HepG2 (cell line): ENCODE results near the gene DIABLO. TPM values are rescaled to one million over a fixed set of nuclear protein-coding genes. Genes with fewer than 3 reads are reported as not detected.

Experiments
- ATAC-seq: fragments of 200-7000 bp; cut with Tn5 transposase; 3 replicates; pipeline ENCODE4 v1.9.1; 2020; ENCODE audit warnings: mild to moderate bottlenecking, moderate library complexity
- BruUV-seq: library from RNA; stranded (reverse); fragments of 400-500 nt; replicated peaks from 2 replicates; lab custom pipeline; 2021; lab: Mats Ljungman, UMichigan
- CTCF ChIA-PET: fragments of 300-600 bp; formaldehyde crosslinking; extraction: SDS; loops from one replicate; lab custom pipeline; 2021; ENCODE audit warnings: low total read pairs, inconsistent platforms, low intra/inter-chr PET ratio; lab: Yijun Ruan, JAX
- POLR2A ChIA-PET: fragments of 350-600 bp; sonication (Branson Sonifier 250); formaldehyde crosslinking; loops from one replicate; lab custom pipeline; 2020; ENCODE audit warnings: antibody characterized with exemption, inconsistent platforms; lab: Yijun Ruan, JAX
- DNase-seq: peaks from one replicate; pipeline ENCODE4 v3.0.0-alpha.2; 2015; ENCODE audit warnings: low spot score
- FAIRE-seq: peaks from 3 replicates; lab custom pipeline; 2011; peaks lifted over from hg19 to GRCh38; lab: Jason Lieb, UNC
- H2AFZ ChIP-seq: one replicate; pipeline ENCODE4 v1.6.1; 2011; ENCODE audit warnings: low read length, inconsistent platforms
- H3K27ac ChIP-seq: fragments of 300-600 bp; 3 replicates; pipeline ENCODE4 v1.8.0; 2011; ENCODE audit warnings: mixed run types, mild to moderate bottlenecking, mixed read lengths, low read length, inconsistent platforms; ENCODE audit not compliant: insufficient read depth; ENCODE audit errors: extremely low read length
- H3K27me3 ChIP-seq, 2 experiments: fragments of 200-600 bp in 1 of 2; 2 replicates in 1 of 2; 3 replicates in 1 of 2; pipeline versions ENCODE4 v1.6.0 to v1.8.0; 2011; ENCODE audit warnings: low read length in 2 of 2, mild to moderate bottlenecking in 2 of 2, moderate library complexity in 2 of 2, inconsistent platforms in 1 of 2; ENCODE audit not compliant: insufficient read depth in 2 of 2, control insufficient read depth in 1 of 2
- H3K36me3 ChIP-seq, 2 experiments: fragments of 200-600 bp in 1 of 2; replicated peaks in 1 of 2; 2 replicates in 1 of 2; 3 replicates in 1 of 2; pipeline versions ENCODE4 v1.5.1 to v1.8.0; 2011; ENCODE audit warnings: low read length in 2 of 2, inconsistent platforms in 1 of 2; ENCODE audit not compliant: insufficient read depth in 2 of 2, control insufficient read depth in 1 of 2
- H3K4me1 ChIP-seq: 2 replicates; pipeline ENCODE4 v1.5.1; 2012; ENCODE audit warnings: low read length, inconsistent platforms; ENCODE audit not compliant: insufficient read depth
- H3K4me2 ChIP-seq: 2 replicates; pipeline ENCODE4 v1.6.0; 2011; ENCODE audit warnings: low read depth, low read length, inconsistent platforms
- H3K4me3 ChIP-seq, 3 experiments: fragments of 200-600 bp in 1 of 3; sonication (generic), shearing (Covaris generic) in 1 of 3; replicated peaks in 1 of 3; 2 replicates each; pipeline ENCODE4 v1.5.1; 2011 to 2016; ENCODE audit warnings: low read length in 3 of 3, inconsistent platforms in 2 of 3, low read depth in 2 of 3, mild to moderate bottlenecking in 2 of 3, control low read depth in 1 of 3, mixed read lengths in 1 of 3; ENCODE audit not compliant: insufficient read depth in 1 of 3
- H3K79me2 ChIP-seq: one replicate; pipeline ENCODE4 v1.6.1; 2011; ENCODE audit warnings: low read length, inconsistent platforms; ENCODE audit not compliant: insufficient read depth
- H3K9ac ChIP-seq: 2 replicates; pipeline ENCODE4 v1.6.0; 2011; ENCODE audit warnings: mild to moderate bottlenecking, low read depth, low read length, inconsistent platforms; ENCODE audit not compliant: insufficient read depth
- H3K9me3 ChIP-seq: 2 replicates; pipeline ENCODE4 v1.5.1; 2012; ENCODE audit warnings: mild to moderate bottlenecking, low read length
- H4K20me1 ChIP-seq: 2 replicates; pipeline ENCODE4 v1.6.0; 2011; ENCODE audit warnings: inconsistent platforms, mild to moderate bottlenecking, low read length, moderate library complexity; ENCODE audit not compliant: insufficient read depth
- DMTF1 ChIP-seq: sonication (generic); formaldehyde crosslinking; IDR thresholded peaks from 2 replicates; pipeline ENCODE4 v1.4.0; 2020; ENCODE audit warnings: mild to moderate bottlenecking, missing genetic modification reagents
- POLR2AphosphoS5 ChIP-seq: IDR thresholded peaks from 2 replicates; pipeline ENCODE4 v1.6.1; 2012; ENCODE audit warnings: low read depth, low read length
- RERE ChIP-seq: IDR thresholded peaks from 2 replicates; pipeline ENCODE4 v1.6.1; 2016; ENCODE audit warnings: low read depth, missing genetic modification reagents, missing compliant biosample characterization
- SOX6 ChIP-seq, 2 experiments: fragments of 450-650 bp in 1 of 2; sonication (generic) in 1 of 2; formaldehyde crosslinking in 1 of 2; IDR thresholded peaks; 2 replicates each; pipeline versions ENCODE4 v1.4.0 to v1.6.1; 2017 to 2020; ENCODE audit warnings: antibody characterized with exemption in 1 of 2, mild to moderate bottlenecking in 1 of 2, missing genetic modification reagents in 1 of 2
- SP140L ChIP-seq: sonication (generic); formaldehyde crosslinking; IDR thresholded peaks from 2 replicates; pipeline ENCODE4 v1.4.0; 2020; ENCODE audit warnings: missing genetic modification reagents, borderline replicate concordance
- TBX3 ChIP-seq: fragments of 450-650 bp; IDR thresholded peaks from 2 replicates; pipeline ENCODE4 v1.6.1; 2017; ENCODE audit warnings: antibody characterized with exemption, mild to moderate bottlenecking, inconsistent platforms, borderline replicate concordance
- ZNF563 ChIP-seq: sonication (generic); formaldehyde crosslinking; IDR thresholded peaks from 2 replicates; pipeline ENCODE4 v1.8.0; 2022; ENCODE audit warnings: mild to moderate bottlenecking, moderate library complexity, missing genetic modification reagents
- ZNF572 ChIP-seq: sonication (generic); formaldehyde crosslinking; IDR thresholded peaks from 2 replicates; pipeline ENCODE4 v1.5.1; 2020; ENCODE audit warnings: mild to moderate bottlenecking, missing genetic modification reagents
- ZNF777 ChIP-seq: sonication (generic); formaldehyde crosslinking; IDR thresholded peaks from 2 replicates; pipeline ENCODE4 v1.4.0; 2020; ENCODE audit warnings: missing genetic modification reagents
- WGBS: methylation state at CpG from one replicate; pipeline ENCODE4 v1.1.6; 2017; ENCODE audit warnings: low lambda C conversion rate; 5-methylcytosine and 5-hydroxymethylcytosine counted together
- in situ Hi-C: cut with HindIII; loops from 2 replicates; pipeline ENCODE4 v1.10.0; 2017; ENCODE audit warnings: low pct_unique_long_range_greater_than_20kb; ENCODE audit not compliant: extremely low pct_ligation_motif_present
- intact Hi-C: fragments of 100-400 bp; cut with micrococcal nuclease; formaldehyde crosslinking; loops from one replicate; pipeline ENCODE4 v1.10.0; 2022; ENCODE audit not compliant: unreplicated experiment
- polyA plus RNA-seq, 8 experiments: library from polyadenylated mRNA; depleted of rRNA in 3 of 8; stranded (reverse) in 7 of 8; unstranded in 1 of 8; fragments of >200 nt; fragmentation: Illumina TruSeq in 4 of 8; extraction: Trizol in 4 of 8; gene quantifications; 2 replicates each; pipeline versions ENCODE4 v1.2.1 to v1.2.3, GENCODE V29; 2011 to 2016; ENCODE audit warnings: low read depth in 4 of 8, missing spikeins in 1 of 8, mixed read lengths in 1 of 8; ENCODE audit not compliant: insufficient read depth in 1 of 8
- total RNA-seq, 5 experiments: library from RNA; depleted of rRNA; stranded (reverse); fragments of >200 nt; fragmentation: Illumina TruSeq; extraction: Trizol; gene quantifications; 2 replicates each; pipeline ENCODE4 v1.2.3, GENCODE V29; 2016; ENCODE audit warnings: low read depth in 1 of 5

Gene DIABLO
- total and polyA plus RNA-seq, 2 of the 13 experiments (the other 11 are each of a cell fraction or from before 2014, with no cell fraction given), result 20.7 to 70.9 TPM

- Histone ChIP-seq H3K27ac (no peak within 1 kb of the TSS), H3K79me2 (no peaks in the 10 kb centered on the region), H3K9me3 (no peaks in the 10 kb centered on the region), H2AFZ (no peak within 1 kb of the TSS), H3K9ac (no peak within 1 kb of the TSS), H3K36me3 (peaks cover 6 to 14% of the 10 kb centered on the region in 2 experiments), H3K4me3 (peak within 1 kb of the TSS; percentile 37 to 76 (median 49)), H3K27me3 (peaks cover 6 to 61% of the 10 kb centered on the region in 2 experiments), H3K4me1 (peaks cover 38% of the 10 kb centered on the region), H4K20me1 (0 out of 2 replicates have a peak, but pooled peaks cover 2% of the 10 kb centered on the region), H3K4me2 (peak within 1 kb of the TSS; percentile 96)
- intact Hi-C loops, result no loop called here
- no TSS peak for BruUV-seq
- ATAC-seq (peak; percentile 33), FAIRE-seq (no peak), DNase-seq (no peak)
- WGBS, result 20% methylated on average over 1 of the region's 104 CpGs
- in situ Hi-C loops, result no loop called here
- CTCF ChIA-PET, result no interaction called here
- POLR2A ChIA-PET, result interaction anchor here (1.3 kb wide), 1 partner anchor 22 kb away, joined by 6 read pairs; the partner anchor contains the start of gene DIABLO
- peak; percentile 27; the same call in 1 of the 2 replicates for TF ChIP-seq ZNF777 (CRISPR knock-in tag)
- no peak for TF ChIP-seq RERE (CRISPR knock-in tag)
- no peak for TF ChIP-seq DMTF1
- no peak for TF ChIP-seq POLR2AphosphoS5
- no peak for TF ChIP-seq SOX6 (IDR thresholded peaks at IDR 0.05)
- TF ChIP-seq SOX6 (CRISPR knock-in tag; IDR thresholded peaks at IDR 0.05), result no peak
- TF ChIP-seq SP140L (CRISPR knock-in tag), result no peak
- TF ChIP-seq ZNF563 (CRISPR knock-in tag), result 0 out of 2 replicates have a peak, but pooled peaks have one; percentile 42
- no peak for TF ChIP-seq TBX3
- TF ChIP-seq ZNF572 (CRISPR knock-in tag), result no peak
Observed at GRCh38 chr12:122203301-122204166, 22.3 kb downstream of the DIABLO start, which contains the start of gene B3GNT4. B3GNT4 (plus strand) TSS chr12:122203709; CDS start chr12:122204619, 910 bp downstream.
